Measurements from ENCODE around the gene KBTBD4.

KBTBD4 gene

DNA sequence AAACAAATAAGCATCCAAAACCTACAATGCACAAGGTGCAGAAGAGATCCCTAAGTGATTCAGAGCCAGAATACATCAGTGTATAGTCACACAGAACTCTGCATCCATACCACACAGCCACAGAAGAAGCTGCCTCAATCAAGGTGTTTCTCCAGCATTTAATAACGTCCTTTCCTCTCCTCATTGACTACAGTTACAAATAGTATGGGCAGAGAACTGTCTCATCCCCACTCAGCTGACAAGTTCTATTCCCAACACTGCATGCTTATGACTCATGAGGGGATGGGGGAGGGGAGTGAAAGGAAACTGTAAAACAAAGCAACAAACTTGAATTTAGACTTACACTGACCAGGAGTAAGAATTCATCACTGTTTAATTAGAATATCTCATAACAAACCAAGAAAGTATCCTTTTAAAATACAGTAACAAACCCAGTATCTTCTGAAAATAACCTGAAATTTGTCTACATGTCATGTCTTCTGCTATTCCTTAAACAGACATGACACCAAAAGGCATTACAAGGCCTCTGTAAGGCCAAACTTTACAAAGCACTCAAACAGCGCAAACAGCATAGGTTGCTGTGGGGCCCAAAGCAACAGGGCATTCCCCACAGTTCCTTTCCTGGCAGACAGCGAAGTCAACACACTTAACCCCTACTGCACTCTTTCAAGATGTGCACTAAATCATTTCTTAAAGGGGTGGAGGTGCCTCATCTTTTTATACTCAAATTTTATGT, 55.1 kb downstream of the KBTBD4 start:
- no peak for DNase-seq

Data from NCI-H2227 treated with DMSO at 0.1 percent for 48 hours (cell line).